Heart right ventricle (tissue), 16 donors: Measurements from ENCODE around the gene COL8A2. TPM values are rescaled to one million over a fixed set of nuclear protein-coding genes. Genes with fewer than 3 reads are reported as not detected.

Source experiments
- ATAC-seq, 8 donors: fragments of 200-7000 bp; cut with Tn5 transposase; one replicate each; pipeline ENCODE4 v1.9.1; 2020; ENCODE audit warnings: mild to moderate bottlenecking in 8 of 8, moderate library complexity in 8 of 8, moderate number of reproducible peaks in 1 of 8
- DNase-seq, 2 donors: peaks; one replicate each; pipeline ENCODE4 v3.0.0-alpha.2; 2020
- H3K27ac ChIP-seq, 10 donors: fragments of 200-600 bp; sonication (generic) in 2 of 10; one replicate each; pipeline versions ENCODE4 v1.5.0 to v1.8.0; 2020 to 2022; ENCODE audit warnings: mild to moderate bottlenecking in 3 of 10
- H3K27me3 ChIP-seq, 7 donors: fragments of 200-600 bp; one replicate each; pipeline ENCODE4 v1.8.0; 2021 to 2022; ENCODE audit warnings: mild to moderate bottlenecking in 2 of 7
- H3K36me3 ChIP-seq, 9 donors: fragments of 200-600 bp; sonication (generic) in 1 of 9; one replicate each; pipeline versions ENCODE4 v1.5.0 to v1.8.0; 2020 to 2022; ENCODE audit warnings: mild to moderate bottlenecking in 2 of 9
- H3K4me1 ChIP-seq, 9 donors: fragments of 200-600 bp; sonication (generic) in 1 of 9; one replicate each; pipeline versions ENCODE4 v1.5.0 to v1.8.0; 2020 to 2022; ENCODE audit warnings: mild to moderate bottlenecking in 4 of 9
- H3K4me3 ChIP-seq, 10 donors: fragments of 200-600 bp; sonication (generic) in 2 of 10; one replicate each; pipeline versions ENCODE4 v1.5.0 to v1.8.0; 2020 to 2022; ENCODE audit warnings: mild to moderate bottlenecking in 7 of 10, moderate library complexity in 2 of 10
- H3K9me3 ChIP-seq, 11 donors: fragments of 200-600 bp in 10 of 11; sonication (generic) in 2 of 11; one replicate each; pipeline versions ENCODE4 v1.5.0 to v1.8.0; 2013 to 2022; ENCODE audit warnings: mild to moderate bottlenecking in 2 of 11, control low read depth in 1 of 11, moderate library complexity in 1 of 11
- WGBS, 2 donors: extraction: QIAGEN DNeasy Blood & Tissue Kit; methylation state at CpG; one replicate each; pipeline ENCODE4 v1.1.7; 2013; ENCODE audit warnings: inconsistent platforms in 1 of 2; 5-methylcytosine and 5-hydroxymethylcytosine counted together
- intact Hi-C, 10 donors: fragments of 100-400 bp; cut with DNase I; formaldehyde crosslinking; loops; one replicate each; pipeline versions ENCODE4 v1.11.1 to v1.14.2; 2022
- polyA plus RNA-seq, 2 donors: library from polyadenylated mRNA; stranded (reverse); fragments of 200-250 nt; gene quantifications; one replicate each; pipeline ENCODE4 v1.2.3, GENCODE V29; 2013
- total RNA-seq, 10 donors: library from RNA; stranded (reverse); fragmentation: NEBNext Ultra II Directional in 3 of 10; extraction: Animal tissue kit (Norgen Biotek cat#: 25700) in 3 of 10; gene quantifications; one replicate each; pipeline versions ENCODE4 v1.2.1 to v1.2.4, GENCODE V29; 2021 to 2023
- TF ChIP-seq, protein P1 (sequence below), 9 donors: fragments of 200-600 bp; sonication (generic) in 2 of 9; IDR thresholded peaks; one replicate each; pipeline versions ENCODE4 v1.5.0 to v1.8.0; 2021 to 2022; ENCODE audit warnings: antibody characterized with exemption in 9 of 9, mild to moderate bottlenecking in 5 of 9, moderate library complexity in 1 of 9
- donor health status: Arrhythmogenic right ventricular cardiomyopathy.
- donor health status: ischemic (EF 13 %, LVEDD 7.1; RV severe dilation, severe dysfunction).
- donor health status: healthy with polysubstance abuse.
- donor health status: DM: no; HTN: yes; CAD: no.
- donor health status: DM: no; HTN: no; CAD: no.
- donor health status: ischemic (EF 25% LVEDD 6.9; RV normal size, moderate dysfunction).
- donor health status: ischemic (EF 25% LVEDD 5.7; RV mildly dilated, moderate dysfunction).
- donor health status: healthy.
- donor health status: DM: yes; HTN: yes; CAD: no.
- donor health status: Ischemic cardiomyopathy.
- donor health status: ischemic (EF 35%, LVEDD 5.7; RV mildly dilated, moderate dysfunction).
- donor health status: nonischemic (EF 11% LVEDD 7.7; RV severe dilation, severe dysfunction).
- donor health status: DM: yes; HTN: yes; CAD: no.
- donor health status: PGD.
- donor health status: ischemic (EF 29% LVEDD 5.4; RV normal size, mild dysfunction).
- donor health status: nonischemic (EF 23%, LVEDD 6.1; RV moderate dilation, normal function).

Gene COL8A2
- total and polyA plus RNA-seq, 12 donors: 0.53 to 2.0 (median 0.73) TPM

DNA sequence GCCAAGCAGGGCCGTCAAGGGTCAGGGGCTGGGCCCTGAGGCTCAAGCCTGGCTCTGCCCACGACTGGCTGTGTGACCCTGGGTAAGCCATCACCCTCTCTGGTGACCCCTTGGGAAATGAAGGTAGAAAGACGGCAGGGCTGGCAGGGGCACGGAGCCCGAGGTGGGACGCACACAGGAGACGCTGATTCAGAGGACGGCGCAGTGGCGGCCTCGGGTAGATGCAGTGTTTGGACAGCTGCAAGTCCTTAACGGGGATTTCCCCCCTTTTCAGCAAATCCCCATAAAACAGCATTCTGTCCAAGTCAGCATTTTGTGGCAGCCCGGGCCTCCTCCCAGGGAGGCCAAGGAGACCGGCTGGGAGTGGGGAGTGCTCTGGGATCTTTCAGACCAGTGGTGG lies 16.7 kb downstream of the COL8A2 start:
- WGBS, 2 donors: 82 to 87% methylated on average over 14 of the region's 14 CpGs
- Histone ChIP-seq H3K4me1 (peaks cover 0 to 4% (median 0%) of the 10 kb centered on the region in 9 donors), H3K36me3 (no peaks in the 10 kb centered on the region), H3K9me3 (no peaks in the 10 kb centered on the region), H3K4me3 (no peak overlapping the region), H3K27me3 (no peaks in the 10 kb centered on the region), H3K27ac (no peak overlapping the region)
- TF ChIP-seq, protein P1, sequence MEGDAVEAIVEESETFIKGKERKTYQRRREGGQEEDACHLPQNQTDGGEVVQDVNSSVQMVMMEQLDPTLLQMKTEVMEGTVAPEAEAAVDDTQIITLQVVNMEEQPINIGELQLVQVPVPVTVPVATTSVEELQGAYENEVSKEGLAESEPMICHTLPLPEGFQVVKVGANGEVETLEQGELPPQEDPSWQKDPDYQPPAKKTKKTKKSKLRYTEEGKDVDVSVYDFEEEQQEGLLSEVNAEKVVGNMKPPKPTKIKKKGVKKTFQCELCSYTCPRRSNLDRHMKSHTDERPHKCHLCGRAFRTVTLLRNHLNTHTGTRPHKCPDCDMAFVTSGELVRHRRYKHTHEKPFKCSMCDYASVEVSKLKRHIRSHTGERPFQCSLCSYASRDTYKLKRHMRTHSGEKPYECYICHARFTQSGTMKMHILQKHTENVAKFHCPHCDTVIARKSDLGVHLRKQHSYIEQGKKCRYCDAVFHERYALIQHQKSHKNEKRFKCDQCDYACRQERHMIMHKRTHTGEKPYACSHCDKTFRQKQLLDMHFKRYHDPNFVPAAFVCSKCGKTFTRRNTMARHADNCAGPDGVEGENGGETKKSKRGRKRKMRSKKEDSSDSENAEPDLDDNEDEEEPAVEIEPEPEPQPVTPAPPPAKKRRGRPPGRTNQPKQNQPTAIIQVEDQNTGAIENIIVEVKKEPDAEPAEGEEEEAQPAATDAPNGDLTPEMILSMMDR (IDR thresholded peaks at IDR 0.05): no peak
- intact Hi-C loops: loop anchor here in 3 of 10 donors (10.0 kb wide), 2 partner anchors 76 to 316 kb away; no protein-coding TSS in a partner anchor
- ATAC-seq: no peak
- no peak for DNase-seq

DNA sequence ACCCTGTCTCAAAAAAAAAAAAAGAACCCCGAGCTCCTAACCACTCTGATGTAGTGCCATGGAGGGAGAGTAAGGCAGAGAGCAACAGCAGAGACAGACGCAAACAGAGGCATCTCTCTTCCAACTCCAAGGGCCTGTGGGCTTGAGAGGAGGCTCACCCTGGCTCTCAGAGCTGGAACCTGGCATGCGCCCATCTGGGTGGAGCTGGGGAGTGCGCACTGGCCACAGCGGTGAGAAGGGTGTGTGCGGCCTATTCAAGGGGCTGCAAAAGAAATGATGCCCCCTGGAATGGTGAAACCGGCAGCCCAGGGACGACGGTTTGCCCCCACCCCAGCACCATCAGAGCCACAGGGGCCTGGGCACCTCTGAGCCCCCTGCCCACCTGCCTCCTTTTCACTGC lies 17.6 kb downstream of the COL8A2 start:
- intact Hi-C loops: loop anchor here in 3 of 10 donors (10.0 kb wide), 2 partner anchors 77 to 317 kb away; no protein-coding TSS in a partner anchor
- Histone ChIP-seq H3K36me3 (no peaks in the 10 kb centered on the region), H3K9me3 (no peaks in the 10 kb centered on the region), H3K4me3 (no peak overlapping the region), H3K27me3 (no peaks in the 10 kb centered on the region), H3K27ac (no peak overlapping the region), H3K4me1 (peaks cover 0 to 4% (median 0%) of the 10 kb centered on the region in 9 donors)
- 88 to 90% methylated on average over 9 of the region's 9 CpGs for WGBS, 2 donors
- ATAC-seq (peak in 1 of 8 donors; percentile 11), DNase-seq (no peak)
- TF ChIP-seq, protein P1 (IDR thresholded peaks at IDR 0.05): no peak

DNA sequence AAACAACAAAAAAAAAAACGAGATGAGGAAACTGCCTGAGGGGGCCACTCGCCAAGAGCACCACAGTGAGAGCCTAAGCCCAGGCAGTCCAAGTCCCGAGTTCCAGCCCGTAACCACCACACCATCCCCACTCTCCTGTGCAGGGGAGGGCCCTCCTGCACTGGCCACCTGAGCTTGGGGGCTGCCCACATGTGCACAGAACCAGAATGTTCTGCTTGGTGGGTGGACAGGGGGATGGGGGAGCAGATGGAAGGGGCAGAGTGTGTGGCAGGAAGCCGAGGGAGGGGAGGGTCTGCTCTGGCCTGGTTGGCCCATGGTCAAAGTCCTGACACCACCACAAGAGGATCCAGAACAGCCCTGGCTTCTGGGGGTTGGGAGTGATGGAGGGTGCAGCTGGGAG lies 18.8 kb downstream of the COL8A2 start:
- DNase-seq: no peak
- H3K36me3 ChIP-seq: no peaks in the 10 kb centered on the region
- peaks cover 0 to 4% (median 0%) of the 10 kb centered on the region in 9 donors for H3K4me1 ChIP-seq
- no peaks in the 10 kb centered on the region for H3K27me3 ChIP-seq
- H3K27ac ChIP-seq: no peak overlapping the region
- no peak for ATAC-seq
- no peak overlapping the region for H3K4me3 ChIP-seq
- H3K9me3 ChIP-seq: no peaks in the 10 kb centered on the region
- TF ChIP-seq, protein P1 (IDR thresholded peaks at IDR 0.05): no peak
- intact Hi-C loops: loop anchor here in 3 of 10 donors (10.0 kb wide), 2 partner anchors 79 to 319 kb away; no protein-coding TSS in a partner anchor
- WGBS, 2 donors: 42 to 43% methylated on average over 5 of the region's 5 CpGs

DNA sequence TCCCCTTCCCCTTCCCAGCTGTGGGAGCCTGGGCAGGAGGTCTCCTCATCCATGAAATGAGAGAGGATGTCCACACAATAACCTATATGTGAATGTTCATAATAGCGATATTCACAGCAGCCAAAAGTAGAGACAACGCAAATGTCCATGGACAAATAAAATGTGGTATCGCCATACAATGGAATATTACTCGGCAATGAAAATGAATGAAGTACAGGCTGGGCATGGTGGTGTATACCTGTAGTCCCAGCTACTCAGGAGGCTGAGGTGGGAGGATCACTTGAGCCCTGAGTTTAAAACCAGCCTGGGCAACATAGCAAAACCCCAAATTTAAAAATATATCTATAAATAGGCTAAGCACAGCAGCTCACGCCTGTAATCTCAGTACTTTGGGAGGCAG lies 23.5 kb downstream of the COL8A2 start:
- intact Hi-C loops: loop anchor here in 8 of 10 donors (2.0 to 10.0 kb wide), 8 partner anchors 33 to 323 kb away; no protein-coding TSS in a partner anchor

More for the DNA sequence above, 23.5 kb downstream of the COL8A2 start:
- ATAC-seq (no peak), DNase-seq (no peak)
- H3K9me3 ChIP-seq: no peaks in the 10 kb centered on the region
- peaks cover 0 to 15% (median 5%) of the 10 kb centered on the region in 9 donors for H3K4me1 ChIP-seq
- TF ChIP-seq, protein P1 (IDR thresholded peaks at IDR 0.05): no peak
- no peak overlapping the region for H3K4me3 ChIP-seq
- H3K36me3 ChIP-seq: peaks cover 0 to 5% (median 0%) of the 10 kb centered on the region in 9 donors
- H3K27me3 ChIP-seq: no peaks in the 10 kb centered on the region
- WGBS, 2 donors: 96 to 97% methylated on average over 5 of the region's 5 CpGs
- no peak overlapping the region for H3K27ac ChIP-seq
